ENCODE measurements around the gene THSD7A.

DNA sequence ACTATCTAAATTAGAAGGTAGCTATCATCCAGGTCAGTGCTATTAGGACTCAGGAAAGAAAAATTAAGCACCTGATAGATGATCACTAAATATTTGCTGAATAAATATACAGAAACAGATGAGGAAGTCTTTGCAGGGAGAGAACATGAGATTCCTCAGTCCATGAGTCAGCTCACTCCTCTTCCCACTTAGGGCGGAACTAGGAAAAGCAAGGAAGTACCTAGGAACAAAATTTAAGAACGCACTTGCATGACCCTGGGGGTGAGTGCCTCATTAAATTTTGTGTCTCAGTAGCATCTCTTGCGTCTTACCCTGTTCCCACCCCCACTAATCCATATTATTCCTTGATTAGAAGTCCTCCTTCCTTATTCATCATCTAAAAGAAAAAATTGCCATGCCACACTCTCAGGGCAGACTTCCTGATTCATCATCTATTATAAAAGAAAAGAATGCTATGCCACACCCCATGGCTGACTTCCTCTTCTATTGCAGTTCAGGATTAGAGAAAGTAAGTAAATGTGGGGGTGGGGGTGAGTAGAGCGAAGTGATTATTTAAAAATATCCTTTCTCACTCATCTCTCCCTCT, 208.8 kb downstream of the THSD7A start:
- TF ChIP-seq, protein P1, sequence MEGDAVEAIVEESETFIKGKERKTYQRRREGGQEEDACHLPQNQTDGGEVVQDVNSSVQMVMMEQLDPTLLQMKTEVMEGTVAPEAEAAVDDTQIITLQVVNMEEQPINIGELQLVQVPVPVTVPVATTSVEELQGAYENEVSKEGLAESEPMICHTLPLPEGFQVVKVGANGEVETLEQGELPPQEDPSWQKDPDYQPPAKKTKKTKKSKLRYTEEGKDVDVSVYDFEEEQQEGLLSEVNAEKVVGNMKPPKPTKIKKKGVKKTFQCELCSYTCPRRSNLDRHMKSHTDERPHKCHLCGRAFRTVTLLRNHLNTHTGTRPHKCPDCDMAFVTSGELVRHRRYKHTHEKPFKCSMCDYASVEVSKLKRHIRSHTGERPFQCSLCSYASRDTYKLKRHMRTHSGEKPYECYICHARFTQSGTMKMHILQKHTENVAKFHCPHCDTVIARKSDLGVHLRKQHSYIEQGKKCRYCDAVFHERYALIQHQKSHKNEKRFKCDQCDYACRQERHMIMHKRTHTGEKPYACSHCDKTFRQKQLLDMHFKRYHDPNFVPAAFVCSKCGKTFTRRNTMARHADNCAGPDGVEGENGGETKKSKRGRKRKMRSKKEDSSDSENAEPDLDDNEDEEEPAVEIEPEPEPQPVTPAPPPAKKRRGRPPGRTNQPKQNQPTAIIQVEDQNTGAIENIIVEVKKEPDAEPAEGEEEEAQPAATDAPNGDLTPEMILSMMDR (conservative IDR thresholded peaks at IDR 0.05), result no peak
- TF ChIP-seq EZH2 (IDR thresholded peaks at IDR 0.05; ENCODE audit: low read depth), result no peak
